ENCODE data around the gene ZSWIM6. TPM values are rescaled to one million over a fixed set of nuclear protein-coding genes. Genes with fewer than 3 reads are reported as not detected.
"Not testable (repeated sequence)": the region's sequence is repeated elsewhere in the genome, so short reads cannot be mapped to it uniquely, and the experiment has no call there.

The ZSWIM6 gene
- total RNA-seq, 2 experiments from 2014 or later, result 6.1 to 6.5 TPM

- Mint-ChIP-seq H3K27ac (no peak overlapping the region), H3K4me3 (no peak overlapping the region), H3K36me3 (peaks cover 3% of the 10 kb centered on the region)
Observed at GRCh38 chr5:61402970-61403900, 71.2 kb downstream of the ZSWIM6 start.

GRCh38 chr5:61405511-61406295 lies 73.6 kb downstream of the ZSWIM6 start:
- Mint-ChIP-seq H3K9me3 (no peaks in the 10 kb centered on the region), H3K4me3 (no peak overlapping the region), H3K36me3 (peaks cover 3% of the 10 kb centered on the region), H3K4me1 (peaks cover 16% of the 10 kb centered on the region), H3K27ac (no peak overlapping the region), H3K27me3 (peaks cover 2% of the 10 kb centered on the region)
- POLR2A ChIA-PET, result no interaction called here
- no peak for ATAC-seq (ENCODE audit: low read depth)
- DNase-seq, result no peak

More at GRCh38 chr5:61402970-61403900, 71.2 kb downstream of the ZSWIM6 start:
- Mint-ChIP-seq H3K4me1 (peaks cover 11% of the 10 kb centered on the region), H3K27me3 (peaks cover 2% of the 10 kb centered on the region), H3K9me3 (no peaks in the 10 kb centered on the region)
- no peak for DNase-seq
- no peak for ATAC-seq (ENCODE audit: low read depth)
- POLR2A ChIA-PET, result no interaction called here

GRCh38 chr5:61406497-61406896 lies 74.4 kb downstream of the ZSWIM6 start:
- ATAC-seq (ENCODE audit: low read depth); H3K27me3 Mint-ChIP-seq; DNase-seq; H3K27ac Mint-ChIP-seq; H3K36me3 Mint-ChIP-seq; H3K9me3 Mint-ChIP-seq; H3K4me3 Mint-ChIP-seq; POLR2A ChIA-PET: not testable (repeated sequence)
- peaks cover 16% of the 10 kb centered on the region for H3K4me1 Mint-ChIP-seq

GRCh38 chr5:61407706-61408270 lies 75.7 kb downstream of the ZSWIM6 start:
- ATAC-seq (ENCODE audit: low read depth) (no peak), DNase-seq (no peak)
- POLR2A ChIA-PET, result interaction anchor here (1.9 kb wide), 1 partner anchor 76 kb away, joined by 9 read pairs; the partner anchor contains the start of gene ZSWIM6
- Mint-ChIP-seq H3K9me3 (no peaks in the 10 kb centered on the region), H3K36me3 (peaks cover 2% of the 10 kb centered on the region), H3K27ac (no peak overlapping the region), H3K4me3 (peak overlapping the region; percentile 70), H3K27me3 (peaks cover 2% of the 10 kb centered on the region), H3K4me1 (peaks cover 14% of the 10 kb centered on the region)

GRCh38 chr5:61408476-61409168 lies 76.6 kb downstream of the ZSWIM6 start:
- peak; percentile 94 for DNase-seq
- Mint-ChIP-seq H3K4me1 (peaks cover 11% of the 10 kb centered on the region), H3K4me3 (peak overlapping the region; percentile 70)

GRCh38 chr5:61409568-61409967 lies 77.5 kb downstream of the ZSWIM6 start:
- ATAC-seq (ENCODE audit: low read depth), result no peak
- Mint-ChIP-seq H3K4me3 (no peak overlapping the region), H3K27ac (no peak overlapping the region), H3K36me3 (no peaks in the 10 kb centered on the region), H3K27me3 (peaks cover 2% of the 10 kb centered on the region), H3K9me3 (no peaks in the 10 kb centered on the region), H3K4me1 (peaks cover 11% of the 10 kb centered on the region)
- no peak for DNase-seq
- POLR2A ChIA-PET, result interaction anchor here (1.9 kb wide), 1 partner anchor 78 kb away, joined by 9 read pairs; the partner anchor contains the start of gene ZSWIM6

More at GRCh38 chr5:61408476-61409168, 76.6 kb downstream of the ZSWIM6 start:
- POLR2A ChIA-PET, result interaction anchor here (1.9 kb wide), 1 partner anchor 77 kb away, joined by 9 read pairs; the partner anchor contains the start of gene ZSWIM6
- no peaks in the 10 kb centered on the region for H3K9me3 Mint-ChIP-seq
- ATAC-seq (ENCODE audit: low read depth), result peak; percentile 99
- peaks cover 2% of the 10 kb centered on the region for H3K27me3 Mint-ChIP-seq
- peak overlapping the region; percentile 67 for H3K27ac Mint-ChIP-seq
- H3K36me3 Mint-ChIP-seq, result peaks cover under 1% of the 10 kb centered on the region

- H3K4me1 Mint-ChIP-seq, result peaks cover 11% of the 10 kb centered on the region
Observed at GRCh38 chr5:61410811-61411210, 78.8 kb downstream of the ZSWIM6 start.

GRCh38 chr5:61412361-61412760 lies 80.3 kb downstream of the ZSWIM6 start:
- DNase-seq (no peak), ATAC-seq (ENCODE audit: low read depth) (no peak)
- no peaks in the 10 kb centered on the region for H3K27me3 Mint-ChIP-seq
- H3K4me1 Mint-ChIP-seq, result peaks cover 11% of the 10 kb centered on the region
- no peak overlapping the region for H3K4me3 Mint-ChIP-seq
- no peaks in the 10 kb centered on the region for H3K36me3 Mint-ChIP-seq
- POLR2A ChIA-PET, result no interaction called here
- no peaks in the 10 kb centered on the region for H3K9me3 Mint-ChIP-seq
- H3K27ac Mint-ChIP-seq, result no peak overlapping the region

More at GRCh38 chr5:61410811-61411210, 78.8 kb downstream of the ZSWIM6 start:
- H3K4me3 Mint-ChIP-seq, result no peak overlapping the region
- ATAC-seq (ENCODE audit: low read depth) (no peak), DNase-seq (no peak)
- peaks cover 2% of the 10 kb centered on the region for H3K27me3 Mint-ChIP-seq
- POLR2A ChIA-PET, result no interaction called here
- no peaks in the 10 kb centered on the region for H3K9me3 Mint-ChIP-seq
- no peak overlapping the region for H3K27ac Mint-ChIP-seq
- no peaks in the 10 kb centered on the region for H3K36me3 Mint-ChIP-seq

GRCh38 chr5:61413205-61413604 lies 81.1 kb downstream of the ZSWIM6 start:
- H3K36me3 Mint-ChIP-seq; H3K27ac Mint-ChIP-seq; DNase-seq; H3K4me3 Mint-ChIP-seq; H3K27me3 Mint-ChIP-seq; H3K4me1 Mint-ChIP-seq; POLR2A ChIA-PET; H3K9me3 Mint-ChIP-seq; ATAC-seq (ENCODE audit: low read depth): not testable (repeated sequence)

GRCh38 chr5:61414806-61415205 lies 82.7 kb downstream of the ZSWIM6 start:
- ATAC-seq (ENCODE audit: low read depth) (no peak), DNase-seq (no peak)
- Mint-ChIP-seq H3K36me3 (no peaks in the 10 kb centered on the region), H3K4me1 (no peaks in the 10 kb centered on the region), H3K4me3 (no peak overlapping the region), H3K27me3 (no peaks in the 10 kb centered on the region), H3K9me3 (no peaks in the 10 kb centered on the region), H3K27ac (no peak overlapping the region)
- POLR2A ChIA-PET, result no interaction called here

GRCh38 chr5:61416010-61416409 lies 84.0 kb downstream of the ZSWIM6 start:
- ATAC-seq (ENCODE audit: low read depth), result no peak
- Mint-ChIP-seq H3K27ac (no peak overlapping the region), H3K9me3 (no peaks in the 10 kb centered on the region), H3K4me1 (no peaks in the 10 kb centered on the region), H3K36me3 (no peaks in the 10 kb centered on the region), H3K27me3 (no peaks in the 10 kb centered on the region), H3K4me3 (no peak overlapping the region)
- POLR2A ChIA-PET, result no interaction called here
- DNase-seq, result no peak

- H3K27me3 Mint-ChIP-seq, result no peaks in the 10 kb centered on the region
- H3K9me3 Mint-ChIP-seq, result peaks cover 4% of the 10 kb centered on the region
- no peak for DNase-seq
- no peak overlapping the region for H3K27ac Mint-ChIP-seq
- no peaks in the 10 kb centered on the region for H3K4me1 Mint-ChIP-seq
- POLR2A ChIA-PET, result no interaction called here
- no peak for ATAC-seq (ENCODE audit: low read depth)
- H3K36me3 Mint-ChIP-seq, result peaks cover 2% of the 10 kb centered on the region
- H3K4me3 Mint-ChIP-seq, result no peak overlapping the region
Observed at GRCh38 chr5:61416420-61416819, 84.4 kb downstream of the ZSWIM6 start.

GRCh38 chr5:61417340-61417739 lies 85.3 kb downstream of the ZSWIM6 start:
- POLR2A ChIA-PET, result no interaction called here
- H3K4me1 Mint-ChIP-seq, result peaks cover under 1% of the 10 kb centered on the region
- peaks cover 6% of the 10 kb centered on the region for H3K9me3 Mint-ChIP-seq
- DNase-seq (no peak), ATAC-seq (ENCODE audit: low read depth) (no peak)
- no peak overlapping the region for H3K27ac Mint-ChIP-seq
- H3K4me3 Mint-ChIP-seq, result no peak overlapping the region
- H3K36me3 Mint-ChIP-seq, result peaks cover 5% of the 10 kb centered on the region
- no peaks in the 10 kb centered on the region for H3K27me3 Mint-ChIP-seq

All from activated naive CD8-positive, alpha-beta T cell treated with anti-CD3 and anti-CD28 coated beads, Interleukin-2, amount 10 ng/mL, durations not matched to agents 7 days and 5 days (primary cell).